ENCODE data around the gene TSHZ1. TPM values are rescaled to one million over a fixed set of nuclear protein-coding genes. Genes with fewer than 3 reads are reported as not detected.

TSHZ1 gene
- polyA plus RNA-seq, 1 donor from 2014 or later, result 3.5 TPM

- no peaks in the 10 kb centered on the region for H3K27me3 Mint-ChIP-seq
- no peak overlapping the region for H3K4me3 Mint-ChIP-seq
- no peak overlapping the region for H3K27ac Mint-ChIP-seq
- no peaks in the 10 kb centered on the region for H3K9me3 Mint-ChIP-seq
- peaks cover 33 to 45% (median 42%) of the 10 kb centered on the region in 3 donors for H3K4me1 Mint-ChIP-seq
- peaks cover 5% of the 10 kb centered on the region for H3K36me3 Mint-ChIP-seq
These were observed 39.8 kb downstream of the TSHZ1 start for GRCh38 chr18:75250471-75250821.

GRCh38 chr18:75251466-75251865, 40.9 kb downstream of the TSHZ1 start:
- H3K9me3 Mint-ChIP-seq, result no peaks in the 10 kb centered on the region
- H3K27ac Mint-ChIP-seq, result peak overlapping the region in 1 of 3 donors; percentile 76
- H3K36me3 Mint-ChIP-seq, result peaks cover 1% of the 10 kb centered on the region
- H3K4me1 Mint-ChIP-seq, result peaks cover 26 to 41% (median 39%) of the 10 kb centered on the region in 3 donors
- no peak overlapping the region for H3K4me3 Mint-ChIP-seq
- no peaks in the 10 kb centered on the region for H3K27me3 Mint-ChIP-seq

GRCh38 chr18:75252136-75252535, 41.5 kb downstream of the TSHZ1 start:
- peaks cover 24 to 35% (median 34%) of the 10 kb centered on the region in 3 donors for H3K4me1 Mint-ChIP-seq
- H3K36me3 Mint-ChIP-seq, result peaks cover 1% of the 10 kb centered on the region
- H3K27ac Mint-ChIP-seq, result no peak overlapping the region
- H3K27me3 Mint-ChIP-seq, result no peaks in the 10 kb centered on the region
- no peaks in the 10 kb centered on the region for H3K9me3 Mint-ChIP-seq
- no peak overlapping the region for H3K4me3 Mint-ChIP-seq

- no peaks in the 10 kb centered on the region for H3K9me3 Mint-ChIP-seq
- no peak overlapping the region for H3K27ac Mint-ChIP-seq
- H3K36me3 Mint-ChIP-seq, result no peaks in the 10 kb centered on the region
- no peaks in the 10 kb centered on the region for H3K27me3 Mint-ChIP-seq
- peaks cover 17 to 28% (median 25%) of the 10 kb centered on the region in 3 donors for H3K4me1 Mint-ChIP-seq
- H3K4me3 Mint-ChIP-seq, result peak overlapping the region in 1 of 4 donors; percentile 29
These were observed 42.4 kb downstream of the TSHZ1 start for GRCh38 chr18:75253043-75253442.

GRCh38 chr18:75253784-75254183, 43.2 kb downstream of the TSHZ1 start:
- H3K9me3 Mint-ChIP-seq, result no peaks in the 10 kb centered on the region
- no peaks in the 10 kb centered on the region for H3K27me3 Mint-ChIP-seq
- no peaks in the 10 kb centered on the region for H3K36me3 Mint-ChIP-seq
- H3K4me3 Mint-ChIP-seq, result no peak overlapping the region
- H3K4me1 Mint-ChIP-seq, result peaks cover 9 to 20% (median 17%) of the 10 kb centered on the region in 3 donors
- H3K27ac Mint-ChIP-seq, result no peak overlapping the region

GRCh38 chr18:75255094-75255493, 44.5 kb downstream of the TSHZ1 start:
- Mint-ChIP-seq H3K27me3 (no peaks in the 10 kb centered on the region), H3K4me3 (no peak overlapping the region), H3K36me3 (no peaks in the 10 kb centered on the region), H3K4me1 (peaks cover 8 to 18% (median 17%) of the 10 kb centered on the region in 3 donors), H3K9me3 (no peaks in the 10 kb centered on the region), H3K27ac (peak overlapping the region in 1 of 3 donors; percentile 3)

GRCh38 chr18:75256376-75256775, 45.8 kb downstream of the TSHZ1 start:
- H3K27ac Mint-ChIP-seq, result no peak overlapping the region
- H3K36me3 Mint-ChIP-seq, result no peaks in the 10 kb centered on the region
- no peaks in the 10 kb centered on the region for H3K27me3 Mint-ChIP-seq
- H3K4me1 Mint-ChIP-seq, result peaks cover 10 to 21% (median 19%) of the 10 kb centered on the region in 3 donors
- H3K9me3 Mint-ChIP-seq, result no peaks in the 10 kb centered on the region
- no peak overlapping the region for H3K4me3 Mint-ChIP-seq

- Mint-ChIP-seq H3K4me1 (peaks cover 20 to 25% (median 24%) of the 10 kb centered on the region in 3 donors), H3K9me3 (no peaks in the 10 kb centered on the region), H3K27ac (no peak overlapping the region), H3K4me3 (no peak overlapping the region), H3K27me3 (no peaks in the 10 kb centered on the region), H3K36me3 (no peaks in the 10 kb centered on the region)
These were observed 47.0 kb downstream of the TSHZ1 start for GRCh38 chr18:75257605-75258004.

GRCh38 chr18:75261430-75262223, 51.0 kb downstream of the TSHZ1 start:
- H3K9me3 Mint-ChIP-seq, result no peaks in the 10 kb centered on the region
- H3K27me3 Mint-ChIP-seq, result no peaks in the 10 kb centered on the region
- H3K36me3 Mint-ChIP-seq, result no peaks in the 10 kb centered on the region
- H3K4me1 Mint-ChIP-seq, result peaks cover 13 to 22% (median 15%) of the 10 kb centered on the region in 3 donors
- H3K27ac Mint-ChIP-seq, result peak overlapping the region in 2 of 3 donors; percentile 93 to 94
- H3K4me3 Mint-ChIP-seq, result peak overlapping the region in 3 of 4 donors; percentile 8 to 69 (median 18)

GRCh38 chr18:75262511-75262910, 51.9 kb downstream of the TSHZ1 start:
- Mint-ChIP-seq H3K4me1 (peaks cover 15 to 27% (median 20%) of the 10 kb centered on the region in 3 donors), H3K9me3 (no peaks in the 10 kb centered on the region), H3K27ac (peak overlapping the region in 1 of 3 donors; percentile 82), H3K27me3 (no peaks in the 10 kb centered on the region), H3K36me3 (peaks cover 2% of the 10 kb centered on the region), H3K4me3 (no peak overlapping the region)

GRCh38 chr18:75264195-75264594, 53.6 kb downstream of the TSHZ1 start:
- Mint-ChIP-seq H3K27me3 (no peaks in the 10 kb centered on the region), H3K4me3 (no peak overlapping the region), H3K9me3 (no peaks in the 10 kb centered on the region)

GRCh38 chr18:75264926-75265597, 54.5 kb downstream of the TSHZ1 start:
- Mint-ChIP-seq H3K4me3 (no peak overlapping the region), H3K4me1 (peaks cover 17 to 35% (median 21%) of the 10 kb centered on the region in 3 donors), H3K27me3 (no peaks in the 10 kb centered on the region), H3K9me3 (no peaks in the 10 kb centered on the region), H3K36me3 (peaks cover 5% of the 10 kb centered on the region), H3K27ac (peak overlapping the region in 1 of 3 donors; percentile 31)

More at GRCh38 chr18:75264195-75264594, 53.6 kb downstream of the TSHZ1 start:
- peaks cover 3% of the 10 kb centered on the region for H3K36me3 Mint-ChIP-seq
- H3K27ac Mint-ChIP-seq, result peak overlapping the region in 1 of 3 donors; percentile 31
- peaks cover 15 to 33% (median 21%) of the 10 kb centered on the region in 3 donors for H3K4me1 Mint-ChIP-seq

GRCh38 chr18:75265872-75266271, 55.3 kb downstream of the TSHZ1 start:
- H3K36me3 Mint-ChIP-seq, result peaks cover 6% of the 10 kb centered on the region
- H3K27ac Mint-ChIP-seq, result no peak overlapping the region
- peaks cover 17 to 36% (median 17%) of the 10 kb centered on the region in 3 donors for H3K4me1 Mint-ChIP-seq
- no peaks in the 10 kb centered on the region for H3K27me3 Mint-ChIP-seq
- H3K9me3 Mint-ChIP-seq, result no peaks in the 10 kb centered on the region
- no peak overlapping the region for H3K4me3 Mint-ChIP-seq

- peaks cover 7% of the 10 kb centered on the region for H3K36me3 Mint-ChIP-seq
- peaks cover 4 to 22% (median 5%) of the 10 kb centered on the region in 3 donors for H3K4me1 Mint-ChIP-seq
- H3K4me3 Mint-ChIP-seq, result peak overlapping the region in 1 of 4 donors; percentile 29
- H3K9me3 Mint-ChIP-seq, result no peaks in the 10 kb centered on the region
- H3K27me3 Mint-ChIP-seq, result no peaks in the 10 kb centered on the region
- H3K27ac Mint-ChIP-seq, result no peak overlapping the region
These were observed 57.2 kb downstream of the TSHZ1 start for GRCh38 chr18:75267643-75268363.

- H3K36me3 Mint-ChIP-seq, result peaks cover 8% of the 10 kb centered on the region
- H3K9me3 Mint-ChIP-seq, result no peaks in the 10 kb centered on the region
- no peaks in the 10 kb centered on the region for H3K27me3 Mint-ChIP-seq
- no peak overlapping the region for H3K4me3 Mint-ChIP-seq
- H3K27ac Mint-ChIP-seq, result peak overlapping the region in 1 of 3 donors; percentile 31
- H3K4me1 Mint-ChIP-seq, result peaks cover 4 to 20% (median 5%) of the 10 kb centered on the region in 3 donors
These were observed 57.7 kb downstream of the TSHZ1 start for GRCh38 chr18:75268364-75268646.
